GM12875 (cell line): ENCODE results near the gene INSL3.

Experiments used
- H3K4me3 ChIP-seq: one replicate; pipeline ENCODE4 v1.5.1; 2011; ENCODE audit warnings: low read depth, low read length, control low read depth
- CTCF ChIP-seq: IDR thresholded peaks from 2 replicates; pipeline ENCODE4 v1.5.1; 2011; ENCODE audit warnings: low read depth, mild to moderate bottlenecking, control low read depth, inconsistent platforms, low read length, moderate library complexity, borderline replicate concordance; ENCODE audit not compliant: insufficient read depth

The INSL3 gene

GRCh38 chr19:17843292-17843827 is 22.0 kb upstream of the INSL3 start:
- H3K4me3 ChIP-seq, result no peak overlapping the region
- no peak for TF ChIP-seq CTCF

DNA sequence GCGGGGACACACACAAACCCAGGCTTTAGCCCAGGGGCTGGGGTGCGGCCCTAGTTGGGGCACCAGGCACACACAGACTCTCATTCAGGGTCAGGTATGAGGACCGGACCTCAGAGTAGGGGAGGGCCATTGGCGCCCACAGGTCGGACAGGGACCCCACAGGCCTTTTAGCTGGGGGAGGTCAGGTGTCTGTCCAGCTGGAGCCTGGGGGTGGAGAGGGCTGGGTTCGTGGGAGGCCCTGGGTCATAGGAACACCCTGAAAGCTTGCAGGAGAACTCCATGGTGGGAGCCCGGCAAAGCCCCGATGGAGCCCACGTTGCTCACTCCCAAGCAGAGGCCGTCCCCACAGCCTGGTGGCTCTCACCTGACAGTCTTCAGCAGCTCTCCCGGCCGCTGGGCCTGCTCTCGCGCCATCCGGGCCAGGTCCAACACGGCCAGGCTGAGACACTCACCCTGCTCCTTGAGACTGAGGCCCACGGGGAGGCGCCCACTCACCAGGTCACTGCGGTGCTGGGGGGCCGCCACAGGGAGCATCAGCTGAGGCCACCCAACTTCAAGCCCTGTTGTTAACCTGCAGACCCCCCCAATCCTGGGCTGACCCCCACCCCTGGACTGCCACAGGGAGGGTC is 21.5 kb upstream of the INSL3 start:
- TF ChIP-seq CTCF, result no peak
- H3K4me3 ChIP-seq, result no peak overlapping the region

GRCh38 chr19:17841810-17842662 is 20.7 kb upstream of the INSL3 start:
- no peak overlapping the region for H3K4me3 ChIP-seq
- no peak for TF ChIP-seq CTCF

GRCh38 chr19:17841371-17841809 is 20.1 kb upstream of the INSL3 start:
- TF ChIP-seq CTCF, result no peak
- H3K4me3 ChIP-seq, result no peak overlapping the region

DNA sequence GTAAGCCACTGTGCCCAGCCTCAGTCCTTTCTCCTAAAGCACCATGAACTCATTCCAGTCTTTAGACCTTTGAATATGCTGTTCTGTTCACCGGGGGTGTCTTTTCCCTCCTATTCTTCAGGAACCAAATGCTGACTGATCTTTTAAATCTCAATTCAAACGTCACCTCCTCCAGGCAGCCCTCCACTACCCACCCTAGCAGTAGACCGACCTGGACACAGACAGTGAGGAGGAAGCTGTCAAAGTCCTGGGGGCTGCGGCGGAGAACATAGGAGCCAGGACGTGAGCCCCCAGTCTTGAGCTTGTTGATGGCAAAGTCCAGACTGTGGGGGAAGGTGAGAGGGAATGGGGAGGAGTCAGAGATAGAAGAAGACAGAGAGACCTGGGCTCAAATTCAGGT is 18.7 kb upstream of the INSL3 start:
- no peak overlapping the region for H3K4me3 ChIP-seq
- TF ChIP-seq CTCF, result no peak

DNA sequence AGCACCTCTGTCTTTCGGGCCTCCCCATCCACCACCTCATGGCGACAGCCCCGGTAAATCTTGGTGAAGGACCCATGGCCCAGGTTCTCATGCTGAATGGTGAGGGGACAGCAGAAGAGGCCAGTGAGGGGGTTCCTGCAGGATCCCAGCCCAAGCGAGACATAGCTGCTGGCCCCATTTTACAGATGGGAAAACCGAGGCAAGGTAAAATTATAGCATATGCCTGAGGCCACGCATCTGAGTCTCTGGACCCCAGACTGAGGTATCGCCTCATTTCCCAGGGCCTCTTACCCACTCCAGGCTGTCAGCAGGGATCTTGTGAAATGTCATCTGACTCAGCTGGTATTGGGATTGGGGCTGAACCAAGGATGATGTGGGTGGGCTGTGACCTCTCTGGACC is 16.7 kb upstream of the INSL3 start:
- no peak for TF ChIP-seq CTCF
- no peak overlapping the region for H3K4me3 ChIP-seq

GRCh38 chr19:17836530-17836929 is 15.2 kb upstream of the INSL3 start:
- H3K4me3 ChIP-seq, result no peak overlapping the region
- no peak for TF ChIP-seq CTCF
